GM20431 (cell line): ENCODE data around the gene RNF182.
"Not testable (repeated sequence)": the region's sequence is repeated elsewhere in the genome, so short reads cannot be mapped to it uniquely, and the experiment has no call there.

Source experiments
- in situ Hi-C: fragments of 300-500 bp; cut with MseI, MboI; formaldehyde crosslinking; loops from one replicate; pipeline ENCODE4 v1.15.0; 2020; ENCODE audit warnings: low sequenced_read_pairs; ENCODE audit not compliant: unreplicated experiment

RNF182 gene

GRCh38 chr6:13915561-13916229, 9.1 kb upstream of the RNF182 start:
- in situ Hi-C loops = loop anchor here (10.0 to 25.0 kb wide), 2 partner anchors 149 to 222 kb away; no protein-coding TSS in a partner anchor

GRCh38 chr6:13916230-13916944, 8.4 kb upstream of the RNF182 start:
- in situ Hi-C loops = loop anchor here (10.0 to 25.0 kb wide), 2 partner anchors 148 to 221 kb away; no protein-coding TSS in a partner anchor

GRCh38 chr6:13917141-13917540, 7.6 kb upstream of the RNF182 start:
- in situ Hi-C loops = loop anchor here (10.0 to 25.0 kb wide), 2 partner anchors 148 to 220 kb away; no protein-coding TSS in a partner anchor

GRCh38 chr6:13918686-13919250, 6.0 kb upstream of the RNF182 start:
- in situ Hi-C loops = loop anchor here (10.0 to 25.0 kb wide), 2 partner anchors 146 to 219 kb away; no protein-coding TSS in a partner anchor

- in situ Hi-C loops = loop anchor here (10.0 to 25.0 kb wide), 2 partner anchors 145 to 217 kb away; no protein-coding TSS in a partner anchor
Observed at GRCh38 chr6:13919861-13920260, 4.9 kb upstream of the RNF182 start.

GRCh38 chr6:13920552-13920951, 4.2 kb upstream of the RNF182 start:
- in situ Hi-C loops = loop anchor here (25.0 kb wide), 1 partner anchor 217 kb away; no protein-coding TSS in a partner anchor

- in situ Hi-C loops = loop anchor here (25.0 kb wide), 1 partner anchor 215 kb away; no protein-coding TSS in a partner anchor
Observed at GRCh38 chr6:13922750-13923149, 2.0 kb upstream of the RNF182 start.

GRCh38 chr6:13923527-13924145, 1.1 kb upstream of the RNF182 start:
- in situ Hi-C loops = loop anchor here (25.0 kb wide), 1 partner anchor 214 kb away; no protein-coding TSS in a partner anchor

GRCh38 chr6:13924146-13924948, 405 bp upstream of the RNF182 start:
- in situ Hi-C loops = loop anchor here (25.0 kb wide), 1 partner anchor 213 kb away; no protein-coding TSS in a partner anchor

- in situ Hi-C loops = no loop called here
Observed at GRCh38 chr6:13926378-13926777, 1.6 kb downstream of the RNF182 start.

GRCh38 chr6:13927203-13927602, 2.5 kb downstream of the RNF182 start:
- in situ Hi-C loops = no loop called here

- in situ Hi-C loops = no loop called here
Observed at GRCh38 chr6:13929196-13929595, 4.4 kb downstream of the RNF182 start.

- in situ Hi-C loops = no loop called here
Observed at GRCh38 chr6:13931797-13932402, 7.1 kb downstream of the RNF182 start.

- in situ Hi-C loops = no loop called here
Observed at GRCh38 chr6:13932785-13933184, 8.0 kb downstream of the RNF182 start.

GRCh38 chr6:13934721-13935120, 10.0 kb downstream of the RNF182 start:
- in situ Hi-C loops = no loop called here

GRCh38 chr6:13935190-13935880, 10.6 kb downstream of the RNF182 start:
- in situ Hi-C loops = no loop called here

- in situ Hi-C loops = not testable (repeated sequence)
Observed at GRCh38 chr6:13935881-13936261, 11.1 kb downstream of the RNF182 start.

GRCh38 chr6:13941902-13942301, 17.1 kb downstream of the RNF182 start:
- in situ Hi-C loops = no loop called here
